OCI-LY3 (cell line): Measurements from ENCODE around the gene FNBP1L.

Source experiments
- H2AFZ ChIP-seq: fragments of 200-600, 300-600 bp; shearing (Covaris generic); 2 replicates; pipeline ENCODE4 v1.6.0; 2014; ENCODE audit warnings: antibody characterized with exemption, low read depth, low read length
- H3K27ac ChIP-seq: fragments of 200-600, 300-600 bp; sonication (generic); 2 replicates; pipeline ENCODE4 v1.5.1; 2014; ENCODE audit warnings: mild to moderate bottlenecking, low read length, moderate library complexity, mixed read lengths
- H3K27me3 ChIP-seq: fragments of 200-600, 300-600 bp; sonication (generic); 2 replicates; pipeline ENCODE4 v1.6.1; 2014; ENCODE audit warnings: low read depth, low read length, mixed read lengths
- H3K36me3 ChIP-seq: fragments of 200-600, 300-600 bp; sonication (generic); replicated peaks from 2 replicates; pipeline ENCODE3; 2014; ENCODE audit warnings: low read depth, low read length, mixed read lengths
- H3K4me1 ChIP-seq: fragments of 300-600, 200-600 bp; sonication (generic); 2 replicates; pipeline ENCODE4 v1.6.1; 2014; ENCODE audit warnings: low read length, mixed read lengths
- H3K4me2 ChIP-seq: fragments of 200-600, 300-600 bp; sonication (generic); 2 replicates; pipeline ENCODE4 v1.6.1; 2014; ENCODE audit warnings: low read length, mixed read lengths
- H3K4me3 ChIP-seq: fragments of 300-600, 200-600 bp; sonication (generic); 2 replicates; pipeline ENCODE4 v1.5.1; 2014; ENCODE audit warnings: antibody characterized with exemption, mild to moderate bottlenecking, low read length, moderate library complexity
- H3K79me2 ChIP-seq: fragments of 300-600, 200-600 bp; shearing (Covaris generic); 2 replicates; pipeline ENCODE4 v1.6.1; 2014; ENCODE audit warnings: mild to moderate bottlenecking, low read length, mixed read lengths
- H3K9ac ChIP-seq: fragments of 300-600, 200-600 bp; shearing (Covaris generic); 2 replicates; pipeline ENCODE4 v1.6.0; 2014; ENCODE audit warnings: mild to moderate bottlenecking, low read length, moderate library complexity
- H3K9me3 ChIP-seq: fragments of 200-600, 300-600 bp; shearing (Covaris generic); 2 replicates; pipeline ENCODE4 v1.6.1; 2014; ENCODE audit warnings: low read length, mixed read lengths; ENCODE audit not compliant: insufficient read depth
- H4K20me1 ChIP-seq: fragments of 200-600, 300-600 bp; sonication (generic); 2 replicates; pipeline ENCODE4 v1.6.1; 2016; ENCODE audit warnings: low read length, mixed read lengths; ENCODE audit not compliant: insufficient read depth
- CTCF ChIP-seq: fragments of 200-600, 300-600 bp; sonication (generic); IDR thresholded peaks from 2 replicates; pipeline ENCODE4 v1.5.1; 2014; ENCODE audit warnings: antibody characterized with exemption, low read length, low read depth
- EZH2phosphoT487 ChIP-seq: fragments of 200-600 bp; shearing (Covaris generic); IDR thresholded peaks from 2 replicates; pipeline ENCODE4 v1.6.1; 2018; ENCODE audit warnings: antibody characterized with exemption, mixed run types, low read depth

The FNBP1L gene

GRCh38 chr1:93420400-93420799 lies 27.5 kb upstream of the FNBP1L start:
- Histone ChIP-seq H2AFZ (no peak overlapping the region), H3K27me3 (no peaks in the 10 kb centered on the region), H3K9ac (no peak overlapping the region), H3K79me2 (no peaks in the 10 kb centered on the region), H3K27ac (no peak overlapping the region), H3K4me1 (peaks cover 1% of the 10 kb centered on the region; the same call in 1 of the 2 replicates), H3K9me3 (no peaks in the 10 kb centered on the region), H4K20me1 (no peaks in the 10 kb centered on the region), H3K36me3 (no peaks in the 10 kb centered on the region), H3K4me2 (no peak overlapping the region), H3K4me3 (no peak overlapping the region)
- TF ChIP-seq EZH2phosphoT487 (no peak), CTCF (no peak)

- no peaks in the 10 kb centered on the region for H3K27me3 ChIP-seq
- TF ChIP-seq CTCF = no peak
- no peak for TF ChIP-seq EZH2phosphoT487
Observed at GRCh38 chr1:93426181-93426580, 21.7 kb upstream of the FNBP1L start.

GRCh38 chr1:93427656-93428055 lies 20.3 kb upstream of the FNBP1L start:
- Histone ChIP-seq H3K4me3 (no peak overlapping the region), H3K4me2 (no peak overlapping the region), H3K36me3 (no peaks in the 10 kb centered on the region), H4K20me1 (no peaks in the 10 kb centered on the region), H3K4me1 (no peaks in the 10 kb centered on the region), H3K27ac (no peak overlapping the region), H3K27me3 (no peaks in the 10 kb centered on the region), H3K9me3 (no peaks in the 10 kb centered on the region), H3K9ac (no peak overlapping the region), H3K79me2 (no peaks in the 10 kb centered on the region), H2AFZ (no peak overlapping the region)
- TF ChIP-seq EZH2phosphoT487 (no peak), CTCF (no peak)

More at GRCh38 chr1:93426181-93426580, 21.7 kb upstream of the FNBP1L start:
- Histone ChIP-seq H2AFZ (no peak overlapping the region), H3K9me3 (no peaks in the 10 kb centered on the region), H3K4me1 (no peaks in the 10 kb centered on the region), H3K36me3 (no peaks in the 10 kb centered on the region), H3K4me2 (no peak overlapping the region), H3K9ac (no peak overlapping the region), H4K20me1 (no peaks in the 10 kb centered on the region), H3K79me2 (no peaks in the 10 kb centered on the region), H3K4me3 (no peak overlapping the region), H3K27ac (no peak overlapping the region)

- TF ChIP-seq CTCF (no peak), EZH2phosphoT487 (no peak)
- no peaks in the 10 kb centered on the region for H3K9me3 ChIP-seq
- no peaks in the 10 kb centered on the region for H3K36me3 ChIP-seq
- no peak overlapping the region for H3K27ac ChIP-seq
- H3K9ac ChIP-seq = no peak overlapping the region
- peaks cover 3% of the 10 kb centered on the region for H3K4me1 ChIP-seq
- no peaks in the 10 kb centered on the region for H3K27me3 ChIP-seq
- no peaks in the 10 kb centered on the region for H3K79me2 ChIP-seq
- H2AFZ ChIP-seq = no peak overlapping the region
- no peak overlapping the region for H3K4me2 ChIP-seq
- H3K4me3 ChIP-seq = no peak overlapping the region
- no peaks in the 10 kb centered on the region for H4K20me1 ChIP-seq
Observed at GRCh38 chr1:93433407-93433961, 14.4 kb upstream of the FNBP1L start.
